Mucosa of descending colon (tissue), 3 donors: Measurements from ENCODE around the gene ANTXR1. TPM values are rescaled to one million over a fixed set of nuclear protein-coding genes. Genes with fewer than 3 reads are reported as not detected.
A peak's percentile ranks its signal among the peaks of the same experiment; 100 is the strongest.

Source experiments
- ATAC-seq: fragments of 200-7000 bp; cut with Tn5 transposase; one replicate; pipeline ENCODE4 v1.9.1; 2020; ENCODE audit warnings: mild to moderate bottlenecking, moderate library complexity
- DNase-seq, 3 donors: peaks; one replicate each; pipeline ENCODE4 v3.0.0-alpha.2; 2020
- H3K36me3 ChIP-seq: fragments of 200-600 bp; one replicate; pipeline ENCODE4 v1.8.0; 2021; ENCODE audit warnings: low read depth, mild to moderate bottlenecking
- H3K4me1 ChIP-seq: fragments of 200-600 bp; one replicate; pipeline ENCODE4 v1.8.0; 2021; ENCODE audit warnings: low read depth, mild to moderate bottlenecking
- H3K4me3 ChIP-seq: fragments of 200-600 bp; one replicate; pipeline ENCODE4 v1.8.0; 2021; ENCODE audit warnings: mild to moderate bottlenecking
- H3K9me3 ChIP-seq: fragments of 200-600 bp; one replicate; pipeline ENCODE4 v1.8.0; 2021; ENCODE audit warnings: mild to moderate bottlenecking
- CTCF ChIP-seq: fragments of 200-600 bp; IDR thresholded peaks from one replicate; pipeline ENCODE4 v1.8.0; 2022; ENCODE audit warnings: antibody characterized with exemption, mild to moderate bottlenecking
- intact Hi-C, 2 donors: fragments of 100-400 bp; cut with DNase I in 1 of 2; cut with micrococcal nuclease in 1 of 2; formaldehyde crosslinking; loops; one replicate each; pipeline versions ENCODE4 v1.11.0 to v1.11.1; 2022; cut with DNase I, micrococcal nuclease
- total RNA-seq, 3 donors: library from RNA; stranded (reverse); fragmentation: NEBNext Ultra II Directional in 2 of 3; extraction: Animal tissue kit (Norgen Biotek cat#: 25700) in 2 of 3; gene quantifications; one replicate each; pipeline versions ENCODE4 v1.2.1 to v1.2.4, GENCODE V29; 2021 to 2023
- donor health status: DM: no; HTN: no; CAD: no; lungs with moderate emphysema.
- donor health status: DM: no; HTN: no; CAD: no.
- donor health status: DM: no; HTN: yes; CAD: no.

ANTXR1 gene
- total RNA-seq, 3 donors from 2014 or later, result 10.7 to 77.7 (median 18.6) TPM

DNA sequence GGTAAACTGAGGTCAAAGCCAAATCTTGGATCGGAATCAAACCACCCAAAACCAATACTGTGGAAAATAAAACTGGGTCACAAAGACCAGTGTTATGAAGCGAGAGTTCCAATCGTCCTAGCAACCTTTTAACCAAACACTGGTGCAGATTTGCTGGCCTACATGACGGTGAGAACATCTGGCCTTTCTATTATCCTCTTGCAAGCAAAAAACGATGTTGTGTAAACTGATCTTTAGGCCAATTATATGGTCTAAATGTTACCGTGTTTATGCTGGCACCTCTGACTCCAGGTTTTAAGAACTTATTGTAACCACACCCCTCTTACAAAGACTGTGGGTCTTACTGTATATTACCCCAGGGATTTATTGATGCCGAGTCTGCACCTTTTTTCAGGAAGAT is 228.1 kb downstream of the ANTXR1 start:
- TF ChIP-seq CTCF, result no peak
- Histone ChIP-seq H3K9me3 (no peaks in the 10 kb centered on the region), H3K4me3 (no peak overlapping the region), H3K36me3 (no peaks in the 10 kb centered on the region), H3K4me1 (peaks cover 4% of the 10 kb centered on the region)
- DNase-seq (no peak), ATAC-seq (peak; percentile 10)
- intact Hi-C loops, result loop anchor here in 1 of 2 donors (10.0 kb wide), 1 partner anchor 64 kb away; no protein-coding TSS in a partner anchor

GRCh38 chr2:69241664-69242514 is 228.9 kb downstream of the ANTXR1 start:
- H3K4me1 ChIP-seq, result peaks cover 1% of the 10 kb centered on the region
- no peak for TF ChIP-seq CTCF
- no peaks in the 10 kb centered on the region for H3K36me3 ChIP-seq
- no peak overlapping the region for H3K4me3 ChIP-seq
- no peaks in the 10 kb centered on the region for H3K9me3 ChIP-seq
- intact Hi-C loops, result loop anchor here in 1 of 2 donors (10.0 kb wide), 1 partner anchor 63 kb away; no protein-coding TSS in a partner anchor
- DNase-seq (no peak), ATAC-seq (no peak)

GRCh38 chr2:69242651-69243051 is 229.7 kb downstream of the ANTXR1 start:
- Histone ChIP-seq H3K4me3 (no peak overlapping the region), H3K4me1 (no peaks in the 10 kb centered on the region), H3K9me3 (no peaks in the 10 kb centered on the region), H3K36me3 (no peaks in the 10 kb centered on the region)
- no peak for DNase-seq
- intact Hi-C loops, result loop anchor here in 1 of 2 donors (10.0 kb wide), 1 partner anchor 62 kb away; no protein-coding TSS in a partner anchor
- TF ChIP-seq CTCF, result no peak
- peak; percentile 60 for ATAC-seq

DNA sequence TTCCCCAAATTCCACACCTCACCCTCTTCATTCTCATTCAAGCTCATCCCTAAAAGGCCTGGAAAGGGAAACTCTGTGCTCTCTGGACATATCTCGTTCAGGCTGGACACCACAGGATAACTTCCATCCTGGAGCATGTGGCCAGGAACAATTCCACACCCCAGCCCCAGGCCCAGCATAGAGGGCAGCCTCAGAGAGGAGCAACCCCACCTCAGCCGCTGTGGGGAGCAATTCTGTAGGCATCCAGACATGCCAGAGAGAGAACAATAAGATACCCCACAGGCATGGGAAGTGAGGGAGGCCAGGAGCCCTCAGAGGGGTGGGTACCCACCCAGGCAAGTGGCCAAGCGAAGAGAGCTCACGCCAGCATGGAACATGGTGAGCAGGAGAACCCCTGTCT is 230.7 kb downstream of the ANTXR1 start:
- Histone ChIP-seq H3K4me3 (no peak overlapping the region), H3K9me3 (no peaks in the 10 kb centered on the region), H3K36me3 (no peaks in the 10 kb centered on the region), H3K4me1 (no peaks in the 10 kb centered on the region)
- TF ChIP-seq CTCF, result no peak
- no peak for DNase-seq
- no peak for ATAC-seq
- intact Hi-C loops, result loop anchor here in 1 of 2 donors (10.0 kb wide), 1 partner anchor 61 kb away; no protein-coding TSS in a partner anchor

DNA sequence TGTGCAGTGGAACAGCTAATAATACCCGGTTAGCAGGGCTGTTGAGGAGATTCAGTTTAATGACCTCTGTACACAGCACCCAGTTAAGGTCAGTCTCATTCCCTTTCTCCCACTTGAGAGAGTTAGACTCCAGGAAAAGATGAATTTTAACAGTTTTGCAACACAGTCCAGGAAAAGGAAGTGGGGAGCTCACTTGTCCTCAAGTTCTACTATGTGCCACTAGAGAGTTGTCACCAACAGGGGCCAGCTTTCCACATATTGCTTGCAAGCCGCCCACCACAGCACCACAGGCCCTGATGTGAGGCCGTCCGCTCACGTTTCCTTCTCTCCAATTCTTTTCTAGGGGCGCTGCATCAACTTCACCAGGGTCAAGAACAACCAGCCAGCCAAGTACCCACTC is 231.9 kb downstream of the ANTXR1 start:
- intact Hi-C loops, result loop anchor here in 1 of 2 donors (10.0 kb wide), 1 partner anchor 60 kb away; no protein-coding TSS in a partner anchor
- ATAC-seq, result no peak

More for the DNA sequence above, 231.9 kb downstream of the ANTXR1 start:
- H3K9me3 ChIP-seq, result no peaks in the 10 kb centered on the region
- no peak overlapping the region for H3K4me3 ChIP-seq
- no peak for TF ChIP-seq CTCF
- DNase-seq, result no peak
- H3K36me3 ChIP-seq, result no peaks in the 10 kb centered on the region
- H3K4me1 ChIP-seq, result no peaks in the 10 kb centered on the region
